Gastrocnemius medialis (tissue), 4 donors: Measurements from ENCODE around the gene FAM174C.

ENCODE experiments used
- POLR2A ChIP-seq, 2 donors: fragments of 450-650 bp; IDR thresholded peaks; one replicate each; pipeline ENCODE4 v1.6.1; 2017; ENCODE audit warnings: antibody characterized with exemption in 2 of 2, mild to moderate bottlenecking in 2 of 2, moderate library complexity in 2 of 2
- TF ChIP-seq, protein P1 (sequence below), 5 experiments: fragments of 450-650 bp in 3 of 5; fragments of 200-600 bp in 2 of 5; sonication (generic) in 2 of 5; IDR thresholded peaks in 4 of 5; conservative IDR thresholded peaks in 1 of 5; 1 replicate in 4 of 5; 2 replicates in 1 of 5; pipeline ENCODE4 v1.5.1; 2016 to 2019; ENCODE audit warnings: antibody characterized with exemption in 5 of 5, mild to moderate bottlenecking in 3 of 5, moderate library complexity in 3 of 5

DNA sequence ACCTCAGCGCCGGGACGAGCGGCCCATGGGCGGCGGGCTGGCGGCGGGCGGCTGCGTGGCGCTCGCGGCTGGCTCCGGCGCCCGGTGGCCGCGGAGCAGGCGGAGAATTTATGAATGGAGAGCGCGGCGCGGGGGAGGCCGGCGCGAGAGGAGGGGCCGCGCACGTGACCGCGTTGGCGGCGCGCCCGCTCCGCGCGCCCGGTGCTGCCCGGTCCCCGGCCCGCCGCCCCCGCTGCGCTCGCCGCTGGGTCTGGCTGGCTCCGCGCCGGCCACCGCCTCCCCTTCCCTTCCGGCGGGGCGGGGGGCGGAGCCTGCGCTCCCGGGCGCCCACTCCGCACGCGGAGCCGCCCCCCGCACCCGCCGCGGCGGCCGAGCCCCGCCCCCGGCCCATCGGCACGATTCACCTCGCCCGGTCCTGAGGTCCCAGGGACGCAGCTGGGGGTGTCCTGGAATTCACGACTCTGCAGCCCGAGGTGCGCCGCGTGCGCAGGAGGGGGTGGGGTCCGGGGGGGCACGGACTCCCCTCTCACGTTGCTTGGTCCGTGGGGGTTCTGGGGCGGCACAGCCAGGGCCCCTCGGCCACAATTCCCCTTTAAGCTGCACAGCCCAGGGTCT, 37.5 kb upstream of the FAM174C start, which contains the start of gene CBARP:
- TF ChIP-seq, protein P1, sequence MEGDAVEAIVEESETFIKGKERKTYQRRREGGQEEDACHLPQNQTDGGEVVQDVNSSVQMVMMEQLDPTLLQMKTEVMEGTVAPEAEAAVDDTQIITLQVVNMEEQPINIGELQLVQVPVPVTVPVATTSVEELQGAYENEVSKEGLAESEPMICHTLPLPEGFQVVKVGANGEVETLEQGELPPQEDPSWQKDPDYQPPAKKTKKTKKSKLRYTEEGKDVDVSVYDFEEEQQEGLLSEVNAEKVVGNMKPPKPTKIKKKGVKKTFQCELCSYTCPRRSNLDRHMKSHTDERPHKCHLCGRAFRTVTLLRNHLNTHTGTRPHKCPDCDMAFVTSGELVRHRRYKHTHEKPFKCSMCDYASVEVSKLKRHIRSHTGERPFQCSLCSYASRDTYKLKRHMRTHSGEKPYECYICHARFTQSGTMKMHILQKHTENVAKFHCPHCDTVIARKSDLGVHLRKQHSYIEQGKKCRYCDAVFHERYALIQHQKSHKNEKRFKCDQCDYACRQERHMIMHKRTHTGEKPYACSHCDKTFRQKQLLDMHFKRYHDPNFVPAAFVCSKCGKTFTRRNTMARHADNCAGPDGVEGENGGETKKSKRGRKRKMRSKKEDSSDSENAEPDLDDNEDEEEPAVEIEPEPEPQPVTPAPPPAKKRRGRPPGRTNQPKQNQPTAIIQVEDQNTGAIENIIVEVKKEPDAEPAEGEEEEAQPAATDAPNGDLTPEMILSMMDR (IDR thresholded peaks at IDR 0.05 in 4 of 5, conservative IDR thresholded peaks at IDR 0.05 in 1 of 5) = no peak
- TF ChIP-seq POLR2A (IDR thresholded peaks at IDR 0.05) = peak; percentile 33 to 47
